ENCODE measurements around the gene ZBTB43. TPM values are rescaled to one million over a fixed set of nuclear protein-coding genes. Genes with fewer than 3 reads are reported as not detected.

Gene ZBTB43
- total RNA-seq, 2 experiments from 2014 or later: 20.5 to 28.4 TPM

GRCh38 chr9:126861707-126862103 is 56.9 kb downstream of the ZBTB43 start:
- peak overlapping the region; percentile 80 for H3K4me3 Mint-ChIP-seq
- H3K4me1 Mint-ChIP-seq (ENCODE audit: low read depth): peaks cover 16% of the 10 kb centered on the region
- H3K9me3 Mint-ChIP-seq: no peaks in the 10 kb centered on the region
- POLR2A ChIA-PET: no interaction called here
- no peaks in the 10 kb centered on the region for H3K27me3 Mint-ChIP-seq
- CTCF ChIA-PET: interaction anchor here (0.8 kb wide), 1 partner anchor 80 kb away, joined by 3 read pairs; no protein-coding TSS in a partner anchor
- intact Hi-C loops (cut with micrococcal nuclease): loop anchor here (2.0 kb wide), 1 partner anchor 57 kb away; the partner anchor contains the start of gene ZBTB43
- H3K27ac Mint-ChIP-seq: no peak overlapping the region
- no peak for DNase-seq
- H3K36me3 Mint-ChIP-seq: peaks cover 8% of the 10 kb centered on the region

- intact Hi-C loops (cut with micrococcal nuclease): no loop called here
- H3K4me3 Mint-ChIP-seq: peak overlapping the region; percentile 80
- peaks cover 16% of the 10 kb centered on the region for H3K4me1 Mint-ChIP-seq (ENCODE audit: low read depth)
- no peak overlapping the region for H3K27ac Mint-ChIP-seq
- no peaks in the 10 kb centered on the region for H3K9me3 Mint-ChIP-seq
- CTCF ChIA-PET: interaction anchor here (0.6 kb wide), 1 partner anchor 10 kb away, joined by 3 read pairs; no protein-coding TSS in a partner anchor
- POLR2A ChIA-PET: no interaction called here
- H3K36me3 Mint-ChIP-seq: peaks cover 10% of the 10 kb centered on the region
- no peaks in the 10 kb centered on the region for H3K27me3 Mint-ChIP-seq
- DNase-seq: no peak
Observed at GRCh38 chr9:126862104-126862761, 57.4 kb downstream of the ZBTB43 start.

- no peak overlapping the region for H3K4me3 Mint-ChIP-seq
- ChIA-PET CTCF (no interaction called here), POLR2A (no interaction called here)
- H3K9me3 Mint-ChIP-seq: no peaks in the 10 kb centered on the region
- intact Hi-C loops (cut with micrococcal nuclease): no loop called here
- peaks cover 10% of the 10 kb centered on the region for H3K36me3 Mint-ChIP-seq
- H3K27ac Mint-ChIP-seq: no peak overlapping the region
- H3K27me3 Mint-ChIP-seq: no peaks in the 10 kb centered on the region
- DNase-seq: no peak
- peaks cover 20% of the 10 kb centered on the region for H3K4me1 Mint-ChIP-seq (ENCODE audit: low read depth)
Observed at GRCh38 chr9:126864771-126865170, 59.9 kb downstream of the ZBTB43 start.

- CTCF ChIA-PET: interaction anchor here (1.0 kb wide), 1 partner anchor 10 kb away, joined by 3 read pairs; no protein-coding TSS in a partner anchor
- DNase-seq: no peak
- Mint-ChIP-seq H3K27me3 (no peaks in the 10 kb centered on the region), H3K27ac (no peak overlapping the region), H3K9me3 (no peaks in the 10 kb centered on the region), H3K36me3 (peaks cover 10% of the 10 kb centered on the region), H3K4me1 (ENCODE audit: low read depth) (peaks cover 11% of the 10 kb centered on the region), H3K4me3 (no peak overlapping the region)
- intact Hi-C loops (cut with micrococcal nuclease): no loop called here
- POLR2A ChIA-PET: no interaction called here
Observed at GRCh38 chr9:126869368-126869767, 64.5 kb downstream of the ZBTB43 start.

GRCh38 chr9:126872516-126872915 is 67.7 kb downstream of the ZBTB43 start:
- Mint-ChIP-seq H3K27me3 (no peaks in the 10 kb centered on the region), H3K36me3 (no peaks in the 10 kb centered on the region), H3K4me3 (no peak overlapping the region), H3K27ac (no peak overlapping the region), H3K9me3 (no peaks in the 10 kb centered on the region), H3K4me1 (ENCODE audit: low read depth) (peaks cover 24% of the 10 kb centered on the region)
- ChIA-PET CTCF (interaction anchor here (0.6 to 1.1 kb wide), 2 partner anchors 10 to 13 kb away, joined by 3 read pairs; no protein-coding TSS in a partner anchor), POLR2A (no interaction called here)
- no peak for DNase-seq
- intact Hi-C loops (cut with micrococcal nuclease): no loop called here

- intact Hi-C loops (cut with micrococcal nuclease): no loop called here
Observed at GRCh38 chr9:126874546-126875314, 69.9 kb downstream of the ZBTB43 start.

GRCh38 chr9:126875756-126876510 is 71.1 kb downstream of the ZBTB43 start:
- Mint-ChIP-seq H3K4me1 (ENCODE audit: low read depth) (peaks cover 22% of the 10 kb centered on the region), H3K27me3 (no peaks in the 10 kb centered on the region), H3K27ac (peak overlapping the region; percentile 13), H3K9me3 (no peaks in the 10 kb centered on the region), H3K4me3 (no peak overlapping the region), H3K36me3 (peaks cover 15% of the 10 kb centered on the region)
- POLR2A ChIA-PET: no interaction called here
- intact Hi-C loops (cut with micrococcal nuclease): no loop called here
- CTCF ChIA-PET: no interaction called here
- DNase-seq: no peak

More at GRCh38 chr9:126874546-126875314, 69.9 kb downstream of the ZBTB43 start:
- DNase-seq: no peak
- Mint-ChIP-seq H3K4me1 (ENCODE audit: low read depth) (peaks cover 22% of the 10 kb centered on the region), H3K27ac (no peak overlapping the region), H3K27me3 (no peaks in the 10 kb centered on the region), H3K36me3 (peaks cover 4% of the 10 kb centered on the region), H3K4me3 (no peak overlapping the region), H3K9me3 (no peaks in the 10 kb centered on the region)
- ChIA-PET CTCF (interaction anchor here (1.0 kb wide), 1 partner anchor 69 kb away, joined by 3 read pairs; no protein-coding TSS in a partner anchor), POLR2A (no interaction called here)

GRCh38 chr9:126876531-126876930 is 71.7 kb downstream of the ZBTB43 start:
- no peak for DNase-seq
- Mint-ChIP-seq H3K36me3 (peaks cover 15% of the 10 kb centered on the region), H3K9me3 (no peaks in the 10 kb centered on the region), H3K4me3 (no peak overlapping the region), H3K4me1 (ENCODE audit: low read depth) (peaks cover 22% of the 10 kb centered on the region), H3K27ac (no peak overlapping the region), H3K27me3 (no peaks in the 10 kb centered on the region)
- intact Hi-C loops (cut with micrococcal nuclease): no loop called here
- ChIA-PET CTCF (no interaction called here), POLR2A (no interaction called here)

- H3K27me3 Mint-ChIP-seq: no peaks in the 10 kb centered on the region
- H3K36me3 Mint-ChIP-seq: peaks cover 15% of the 10 kb centered on the region
- intact Hi-C loops (cut with micrococcal nuclease): no loop called here
- DNase-seq: no peak
- no peaks in the 10 kb centered on the region for H3K9me3 Mint-ChIP-seq
- no peak overlapping the region for H3K27ac Mint-ChIP-seq
- H3K4me3 Mint-ChIP-seq: no peak overlapping the region
- CTCF ChIA-PET: no interaction called here
- POLR2A ChIA-PET: no interaction called here
- peaks cover 21% of the 10 kb centered on the region for H3K4me1 Mint-ChIP-seq (ENCODE audit: low read depth)
Observed at GRCh38 chr9:126877418-126877817, 72.6 kb downstream of the ZBTB43 start.

- no peak overlapping the region for H3K4me3 Mint-ChIP-seq
- no peak overlapping the region for H3K27ac Mint-ChIP-seq
- peaks cover 16% of the 10 kb centered on the region for H3K36me3 Mint-ChIP-seq
- H3K9me3 Mint-ChIP-seq: no peaks in the 10 kb centered on the region
- H3K27me3 Mint-ChIP-seq: no peaks in the 10 kb centered on the region
- ChIA-PET POLR2A (no interaction called here), CTCF (no interaction called here)
- DNase-seq: no peak
- H3K4me1 Mint-ChIP-seq (ENCODE audit: low read depth): peaks cover 15% of the 10 kb centered on the region
- intact Hi-C loops (cut with micrococcal nuclease): no loop called here
Observed at GRCh38 chr9:126879288-126879687, 74.4 kb downstream of the ZBTB43 start.

GRCh38 chr9:126880226-126880946 is 75.5 kb downstream of the ZBTB43 start:
- Mint-ChIP-seq H3K27ac (no peak overlapping the region), H3K4me1 (ENCODE audit: low read depth) (peaks cover 15% of the 10 kb centered on the region), H3K36me3 (peaks cover 16% of the 10 kb centered on the region), H3K4me3 (no peak overlapping the region), H3K9me3 (no peaks in the 10 kb centered on the region), H3K27me3 (no peaks in the 10 kb centered on the region)
- DNase-seq: no peak
- intact Hi-C loops (cut with micrococcal nuclease): no loop called here
- ChIA-PET CTCF (no interaction called here), POLR2A (no interaction called here)

GRCh38 chr9:126880947-126881332 is 76.1 kb downstream of the ZBTB43 start:
- Mint-ChIP-seq H3K4me3 (no peak overlapping the region), H3K27me3 (no peaks in the 10 kb centered on the region), H3K36me3 (peaks cover 16% of the 10 kb centered on the region), H3K27ac (no peak overlapping the region), H3K4me1 (ENCODE audit: low read depth) (peaks cover 15% of the 10 kb centered on the region), H3K9me3 (no peaks in the 10 kb centered on the region)
- ChIA-PET POLR2A (no interaction called here), CTCF (no interaction called here)
- no peak for DNase-seq
- intact Hi-C loops (cut with micrococcal nuclease): no loop called here
